HuH-7.5 (cell line): ENCODE data around the gene AMOT.
"Not testable (repeated sequence)": the region's sequence is repeated elsewhere in the genome, so short reads cannot be mapped to it uniquely, and the experiment has no call there.

Experiments
- DNase-seq: peaks from one replicate; pipeline ENCODE4 v3.0.0; 2011; ENCODE audit warnings: low spot score

The AMOT gene, protein sequence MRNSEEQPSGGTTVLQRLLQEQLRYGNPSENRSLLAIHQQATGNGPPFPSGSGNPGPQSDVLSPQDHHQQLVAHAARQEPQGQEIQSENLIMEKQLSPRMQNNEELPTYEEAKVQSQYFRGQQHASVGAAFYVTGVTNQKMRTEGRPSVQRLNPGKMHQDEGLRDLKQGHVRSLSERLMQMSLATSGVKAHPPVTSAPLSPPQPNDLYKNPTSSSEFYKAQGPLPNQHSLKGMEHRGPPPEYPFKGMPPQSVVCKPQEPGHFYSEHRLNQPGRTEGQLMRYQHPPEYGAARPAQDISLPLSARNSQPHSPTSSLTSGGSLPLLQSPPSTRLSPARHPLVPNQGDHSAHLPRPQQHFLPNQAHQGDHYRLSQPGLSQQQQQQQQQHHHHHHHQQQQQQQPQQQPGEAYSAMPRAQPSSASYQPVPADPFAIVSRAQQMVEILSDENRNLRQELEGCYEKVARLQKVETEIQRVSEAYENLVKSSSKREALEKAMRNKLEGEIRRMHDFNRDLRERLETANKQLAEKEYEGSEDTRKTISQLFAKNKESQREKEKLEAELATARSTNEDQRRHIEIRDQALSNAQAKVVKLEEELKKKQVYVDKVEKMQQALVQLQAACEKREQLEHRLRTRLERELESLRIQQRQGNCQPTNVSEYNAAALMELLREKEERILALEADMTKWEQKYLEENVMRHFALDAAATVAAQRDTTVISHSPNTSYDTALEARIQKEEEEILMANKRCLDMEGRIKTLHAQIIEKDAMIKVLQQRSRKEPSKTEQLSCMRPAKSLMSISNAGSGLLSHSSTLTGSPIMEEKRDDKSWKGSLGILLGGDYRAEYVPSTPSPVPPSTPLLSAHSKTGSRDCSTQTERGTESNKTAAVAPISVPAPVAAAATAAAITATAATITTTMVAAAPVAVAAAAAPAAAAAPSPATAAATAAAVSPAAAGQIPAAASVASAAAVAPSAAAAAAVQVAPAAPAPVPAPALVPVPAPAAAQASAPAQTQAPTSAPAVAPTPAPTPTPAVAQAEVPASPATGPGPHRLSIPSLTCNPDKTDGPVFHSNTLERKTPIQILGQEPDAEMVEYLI

DNA sequence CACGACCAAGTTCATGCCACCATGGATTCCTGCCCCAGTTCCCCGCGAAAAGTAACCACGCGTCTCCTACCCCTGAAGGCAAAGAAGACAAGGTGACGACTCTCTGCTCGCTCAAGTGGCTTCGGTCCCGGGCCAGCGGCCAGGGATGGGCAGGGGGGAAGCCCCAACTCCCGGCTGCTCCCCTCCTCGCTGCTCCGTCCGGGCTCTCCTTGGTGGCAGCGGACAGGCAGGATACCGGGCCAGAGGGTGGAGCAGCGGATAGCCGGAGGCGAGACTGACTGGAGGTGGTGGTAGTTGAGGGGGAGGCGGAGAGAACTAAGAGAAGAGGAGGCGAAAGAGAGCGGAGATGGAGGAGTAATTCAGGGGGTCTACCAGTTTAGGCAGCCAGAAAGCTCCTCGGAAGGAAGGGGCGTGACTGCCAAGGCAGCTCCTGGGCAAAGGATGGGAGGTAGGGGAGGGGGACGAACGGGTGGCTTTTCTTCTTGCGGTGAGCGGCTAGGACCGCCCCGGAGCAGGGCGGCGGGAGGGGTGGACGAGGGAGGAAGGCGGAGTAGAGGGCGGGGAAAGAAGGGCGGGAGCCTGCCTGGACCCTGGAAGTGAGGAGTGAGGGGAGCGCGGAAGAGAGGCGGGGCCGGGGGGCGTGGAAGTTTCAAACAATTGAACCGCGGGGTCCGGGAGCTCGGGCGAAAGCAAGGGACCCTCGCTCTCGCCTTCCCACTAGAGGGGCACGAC, at the start of gene AMOT:
TSS of gene AMOT (minus strand) at position 450 of the 732 bp plus-strand sequence. CDS start 17,705 bp downstream, outside the sequence.
- peak; percentile 43 for DNase-seq

DNA sequence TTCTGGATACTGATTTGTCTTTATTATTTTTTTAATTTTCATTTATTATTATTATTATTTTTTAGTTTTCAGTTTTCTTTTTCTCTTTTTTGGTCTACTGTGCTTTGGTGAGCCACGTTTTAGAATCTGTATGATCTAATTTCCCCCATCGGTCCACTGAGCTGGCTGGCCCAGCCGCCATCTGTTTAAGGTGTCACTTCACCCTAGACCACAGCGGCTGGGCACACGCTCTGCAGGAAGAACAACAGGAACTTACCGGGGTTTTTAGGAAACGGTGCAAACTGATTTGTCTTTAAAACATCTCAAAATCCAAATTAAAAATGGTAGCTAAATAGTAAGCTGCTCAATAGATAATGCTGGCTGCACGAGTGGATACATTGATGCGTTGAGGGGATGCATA, 48.8 kb upstream of the AMOT start:
- DNase-seq: no peak

DNA sequence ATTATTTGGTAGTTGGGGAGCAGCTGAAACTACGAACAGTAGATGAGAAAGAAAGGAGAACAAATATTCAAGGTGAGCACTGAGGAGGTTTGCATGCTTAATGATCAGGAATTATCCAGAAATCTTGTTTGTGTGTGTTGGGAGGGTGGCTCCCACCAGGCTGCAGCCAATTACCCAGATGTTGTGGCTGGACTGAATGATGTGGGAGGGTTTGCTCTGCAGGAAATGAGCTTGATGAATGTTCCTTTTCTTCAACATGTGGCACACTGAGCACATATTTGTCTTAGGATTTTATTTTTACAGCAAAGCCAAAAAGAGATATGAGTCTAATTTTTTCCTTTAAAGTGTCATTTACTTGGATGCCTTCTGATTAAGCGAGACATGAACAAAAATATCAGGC, 48.3 kb upstream of the AMOT start:
- DNase-seq: no peak

DNA sequence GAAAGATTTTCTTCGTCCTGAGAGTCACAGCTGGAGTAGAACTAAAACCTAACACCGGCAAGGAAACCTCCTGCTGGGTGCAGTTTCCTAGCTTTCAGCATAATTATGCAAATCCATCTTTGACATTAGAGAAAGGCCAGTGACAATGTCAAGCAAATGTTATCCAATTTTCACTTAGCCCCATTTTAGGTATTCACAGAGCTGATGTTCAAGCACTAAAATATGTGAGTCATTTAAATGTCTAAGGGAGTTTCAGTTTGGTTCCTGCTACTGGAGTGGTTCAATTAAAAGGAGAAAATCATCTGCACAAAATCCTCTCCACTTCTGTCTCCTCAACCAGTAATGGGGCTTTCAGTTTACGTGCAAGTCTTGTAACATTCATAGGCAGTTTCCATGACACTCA, 37.1 kb upstream of the AMOT start:
- DNase-seq: no peak

DNA sequence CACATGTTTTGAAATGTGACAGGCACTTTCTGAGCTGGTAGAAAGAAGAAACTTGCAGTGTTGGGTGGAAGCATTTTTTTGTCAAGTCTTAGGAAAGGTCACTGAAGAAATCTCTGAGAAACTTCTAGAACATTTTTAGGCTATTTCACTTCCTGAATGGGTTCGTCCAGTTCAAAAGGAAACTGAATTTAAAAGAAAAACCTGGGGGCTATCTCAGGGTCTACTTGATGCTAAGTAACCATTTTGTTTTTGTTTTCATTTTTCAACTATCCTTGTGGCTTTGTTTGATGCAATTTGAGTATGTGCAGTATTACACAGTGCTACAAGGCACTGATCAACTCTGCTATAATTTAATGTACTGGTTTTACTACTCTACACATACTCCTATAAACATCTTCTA, 34.0 kb upstream of the AMOT start:
- no peak for DNase-seq

DNA sequence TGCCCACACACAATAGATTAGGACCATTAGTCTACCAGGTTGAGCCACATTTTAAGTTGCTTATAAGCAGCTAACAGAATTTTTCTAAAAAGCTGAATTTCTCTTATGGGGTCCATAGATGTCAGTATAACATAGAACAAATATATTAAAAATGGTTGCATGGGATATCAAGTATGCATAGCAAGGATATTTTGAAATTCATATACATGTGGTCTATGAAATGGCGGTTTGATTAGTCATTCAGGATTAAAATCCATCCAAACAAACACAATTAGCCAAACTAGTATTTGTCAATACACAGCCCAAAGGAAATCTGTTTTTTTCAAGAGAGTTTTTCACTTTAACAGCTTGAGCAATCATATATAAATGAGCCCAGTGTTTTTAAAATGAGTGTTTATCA, 33.5 kb upstream of the AMOT start:
- no peak for DNase-seq

DNA sequence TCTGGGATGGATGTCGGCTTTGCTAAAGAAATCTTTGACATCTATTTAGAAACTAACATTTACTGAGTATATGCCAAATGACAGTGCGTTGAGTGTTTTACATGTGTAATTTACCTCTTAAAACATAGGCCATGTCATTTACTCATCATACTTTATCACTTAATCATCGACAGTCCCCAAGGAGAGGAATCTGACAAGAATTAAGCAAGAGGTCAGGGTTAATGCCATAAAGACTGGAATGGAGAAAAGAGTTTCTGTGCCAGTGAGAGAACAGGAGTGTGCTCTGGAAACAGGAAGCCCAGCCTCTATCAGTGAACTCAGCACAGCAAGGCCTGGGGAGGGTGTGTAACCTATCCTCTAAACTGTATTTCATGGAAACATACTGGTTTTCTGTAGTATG, 28.0 kb upstream of the AMOT start:
- DNase-seq: no peak

DNA sequence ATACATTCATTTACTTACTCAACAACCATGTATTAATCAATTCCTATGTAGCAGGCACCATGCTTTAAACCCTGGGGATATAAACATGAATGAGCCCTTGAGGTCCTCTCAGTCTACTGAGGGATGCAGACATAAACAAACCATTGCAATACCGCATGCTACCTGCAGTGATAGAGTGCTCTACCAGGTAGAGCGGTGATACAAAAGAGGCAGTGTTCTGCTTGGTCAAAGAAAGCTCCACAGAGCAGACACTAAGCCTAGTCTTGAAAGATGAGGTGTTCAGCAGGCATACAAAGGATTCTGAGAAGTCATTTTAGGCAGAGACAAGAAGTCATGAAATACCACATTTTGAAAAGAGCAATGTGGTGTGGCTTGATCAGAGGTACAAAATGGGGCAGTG, 26.9 kb upstream of the AMOT start:
- DNase-seq: no peak

DNA sequence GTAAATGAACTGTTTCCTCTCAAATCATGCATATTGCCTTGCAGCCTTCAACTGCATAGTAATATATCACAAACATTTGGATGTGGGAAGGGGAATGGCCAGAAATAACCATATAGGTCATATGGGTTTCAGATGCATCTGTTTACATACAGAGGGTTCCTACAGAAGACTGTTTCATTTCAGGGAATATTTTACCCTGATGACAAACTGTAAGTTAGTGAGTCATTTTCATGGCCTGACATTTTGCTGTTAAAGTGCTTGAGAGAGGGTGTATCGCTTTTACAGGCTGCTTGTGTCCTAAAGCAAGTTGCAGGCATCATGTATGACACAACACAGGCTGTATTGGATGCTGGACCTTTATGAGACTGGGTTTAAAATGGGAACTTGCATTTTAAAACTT, 25.5 kb upstream of the AMOT start:
- DNase-seq: no peak

DNA sequence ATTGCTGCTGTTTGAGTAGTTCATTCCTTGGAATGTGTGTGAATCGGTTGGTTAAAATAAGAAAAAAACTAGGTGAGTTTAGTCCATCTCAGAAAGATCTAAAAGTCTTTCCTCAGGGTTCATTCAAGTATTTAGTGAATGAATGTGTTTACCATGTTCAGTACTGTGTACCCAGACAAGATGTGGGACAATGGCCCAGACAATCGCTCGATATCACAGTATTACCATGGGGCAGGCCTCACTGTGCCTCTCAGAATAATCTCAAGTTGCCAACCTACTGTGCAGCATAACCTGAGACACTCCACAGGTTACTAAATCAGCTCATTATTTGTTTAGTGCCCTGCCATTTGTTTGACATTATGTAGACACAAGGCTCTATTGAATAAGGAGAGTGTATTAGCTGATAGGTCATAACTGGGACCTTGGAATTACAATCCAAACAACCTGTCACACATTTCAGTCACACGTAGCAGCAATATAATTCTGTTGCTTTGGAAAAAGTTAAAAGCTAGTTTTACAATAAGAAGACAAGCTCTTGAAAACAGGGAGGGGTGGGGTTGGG, 24.9 kb upstream of the AMOT start:
- no peak for DNase-seq

DNA sequence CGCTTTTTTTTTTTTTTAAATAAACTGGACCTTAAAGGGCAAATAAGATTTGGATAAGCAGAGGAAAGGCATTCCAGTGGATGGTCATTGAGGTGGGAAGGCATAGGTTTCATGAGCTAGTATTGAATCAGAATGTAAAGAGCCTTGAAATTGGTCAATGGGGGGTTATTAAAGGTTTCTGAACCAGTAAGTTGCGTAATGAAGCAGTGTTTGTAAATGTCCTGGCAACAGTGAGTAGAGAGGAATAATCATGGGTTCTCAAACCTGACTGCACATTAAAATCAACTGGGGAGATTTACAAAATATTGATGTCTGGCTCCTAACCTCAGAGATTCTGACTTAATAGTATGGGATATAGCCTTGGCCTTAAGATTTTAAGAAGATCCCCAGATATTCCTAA, 23.2 kb upstream of the AMOT start:
- no peak for DNase-seq

DNA sequence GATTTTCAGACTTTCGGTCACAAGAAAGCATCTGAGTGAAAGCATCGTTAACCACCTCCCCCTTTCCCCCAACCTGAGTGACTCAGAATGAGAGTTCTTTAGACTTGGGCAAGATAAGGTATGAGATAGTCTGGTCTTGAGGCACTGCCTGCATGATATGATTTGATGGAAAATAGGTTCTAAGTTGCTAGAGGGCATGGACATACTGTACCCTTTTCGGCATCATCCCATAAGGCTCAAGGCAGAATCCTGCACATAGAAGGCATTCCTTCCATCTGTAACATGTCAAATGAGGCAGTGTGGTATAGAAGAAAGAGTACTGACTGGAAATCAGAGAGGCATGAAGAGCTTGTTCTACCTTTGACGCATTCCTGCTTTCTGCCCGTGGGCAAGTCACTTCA, 16.8 kb upstream of the AMOT start:
- no peak for DNase-seq

DNA sequence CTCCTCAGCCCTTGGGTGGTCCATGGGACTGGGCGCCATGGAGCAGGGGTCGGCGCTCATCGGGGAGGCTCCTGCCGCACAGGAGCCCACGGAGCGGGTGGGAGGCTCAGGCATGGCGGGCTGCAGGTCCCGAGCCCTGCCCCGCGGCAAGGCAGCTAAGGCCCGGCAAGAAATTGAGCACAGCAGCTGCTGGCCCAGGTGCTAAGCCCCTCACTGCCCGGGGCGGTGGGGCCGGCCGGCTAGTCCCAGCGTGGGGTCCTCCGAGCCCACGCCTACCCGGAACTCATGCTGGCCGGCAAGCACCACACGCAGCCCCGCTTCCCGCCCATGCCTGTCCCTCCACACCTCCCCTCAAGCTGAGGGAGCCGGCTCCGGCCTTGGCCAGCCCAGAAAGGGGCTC, 14.3 kb upstream of the AMOT start:
- not testable (repeated sequence) for DNase-seq

DNA sequence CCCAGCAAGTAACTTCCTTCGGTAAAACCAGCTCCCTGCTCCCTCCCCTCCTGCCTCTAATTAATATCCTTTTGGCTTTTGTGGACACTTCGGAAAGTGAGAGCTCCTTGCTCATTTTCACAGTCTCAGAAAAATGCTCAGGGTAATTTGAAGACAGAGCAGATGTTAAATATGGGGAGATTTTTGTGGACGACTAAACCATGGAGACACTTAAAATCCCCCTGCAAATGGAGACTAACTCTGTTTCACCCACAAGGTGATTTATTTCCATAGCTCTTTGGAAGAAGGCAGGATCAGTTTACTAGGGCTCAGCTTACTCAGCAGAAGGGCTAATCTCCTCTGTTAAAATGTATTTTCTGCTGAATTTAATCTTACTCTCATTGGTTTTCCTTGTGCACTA, 12.2 kb upstream of the AMOT start:
- no peak for DNase-seq

DNA sequence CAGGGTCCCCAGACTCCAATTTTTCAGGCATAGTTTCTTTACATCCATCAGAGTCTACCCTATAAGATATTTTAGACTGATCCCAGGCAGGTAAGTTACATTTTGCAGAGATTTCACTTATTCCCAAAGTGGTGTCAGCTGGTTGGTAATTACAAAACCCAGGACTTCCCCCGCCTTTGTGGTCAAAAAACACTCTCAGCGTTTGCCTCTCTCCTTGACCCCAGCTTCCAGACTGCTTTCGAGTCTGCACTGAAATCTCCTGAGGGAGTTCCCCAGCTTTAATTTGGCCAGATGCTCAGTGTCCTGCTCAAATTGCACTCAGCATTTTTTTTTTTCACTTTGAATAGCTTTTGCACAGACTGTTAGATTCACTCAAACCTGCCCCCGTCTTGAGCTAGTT, 11.2 kb upstream of the AMOT start:
- no peak for DNase-seq

DNA sequence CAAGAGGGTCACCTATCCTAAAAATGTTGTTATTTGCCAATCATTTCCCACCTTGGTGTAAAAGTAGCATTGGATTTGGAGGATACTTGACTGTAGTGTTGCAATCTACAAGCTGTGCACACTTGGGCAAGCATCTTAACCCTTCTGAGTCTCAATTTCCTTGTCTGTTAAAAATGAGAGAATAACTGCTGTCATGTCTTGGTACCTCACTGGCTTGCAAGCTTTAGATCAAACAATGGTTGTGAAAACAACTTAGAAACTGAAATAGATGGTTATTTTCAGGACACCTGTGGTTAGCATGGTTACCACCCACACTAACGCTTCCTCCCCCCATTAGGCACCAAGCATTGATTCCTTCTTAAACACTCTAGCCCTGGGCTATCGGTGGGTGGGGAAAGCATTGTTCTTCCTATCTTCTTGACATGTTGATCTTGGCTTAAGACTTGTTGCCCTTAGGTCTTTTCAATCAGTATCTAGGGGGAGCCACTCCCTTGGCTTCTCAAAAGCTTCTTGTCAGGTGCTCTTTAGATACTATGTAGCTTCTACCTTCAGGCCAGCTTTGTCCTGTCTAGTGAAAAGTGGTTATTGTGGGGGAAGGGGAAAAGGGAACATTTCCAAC, 10.6 kb upstream of the AMOT start:
- no peak for DNase-seq

DNA sequence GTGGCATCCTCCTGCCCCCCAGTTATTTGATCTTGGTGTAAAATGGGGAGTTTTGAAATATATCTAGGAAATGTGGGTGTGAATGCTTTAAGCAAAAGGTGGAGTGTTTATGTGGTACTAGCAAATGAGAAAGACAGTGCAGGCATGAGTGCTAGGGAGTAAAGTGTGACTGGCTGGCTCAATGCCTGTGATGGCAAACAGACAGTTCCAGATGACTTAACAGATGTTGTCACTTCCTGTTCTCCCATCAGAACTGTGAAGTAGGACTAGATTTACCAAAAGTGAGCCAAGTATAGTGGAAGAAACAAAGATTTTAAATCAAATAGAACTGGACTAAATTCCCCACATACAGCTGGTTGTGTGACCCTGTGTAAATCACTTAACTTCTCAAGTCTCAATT, 8.4 kb upstream of the AMOT start:
- DNase-seq: no peak

DNA sequence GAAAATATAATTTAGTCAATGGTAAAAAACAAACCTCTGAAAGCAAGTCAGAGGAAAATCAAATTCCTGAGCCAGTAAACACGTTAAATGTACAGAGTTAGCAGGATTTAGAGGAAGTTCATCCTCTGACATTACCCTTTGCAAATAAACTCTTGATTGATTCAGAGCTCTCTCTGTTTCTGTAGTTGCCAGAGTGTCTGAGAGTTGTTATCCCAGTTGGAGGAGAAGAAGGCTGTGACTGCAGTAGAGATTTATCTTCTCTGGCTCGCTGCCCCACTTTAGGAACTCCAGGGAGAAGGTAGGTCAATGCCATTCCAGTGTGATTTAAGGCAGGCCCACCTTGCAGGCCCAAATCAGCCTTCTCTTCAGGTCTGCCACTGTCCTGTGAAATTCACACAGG, 6.2 kb upstream of the AMOT start:
- DNase-seq: no peak

DNA sequence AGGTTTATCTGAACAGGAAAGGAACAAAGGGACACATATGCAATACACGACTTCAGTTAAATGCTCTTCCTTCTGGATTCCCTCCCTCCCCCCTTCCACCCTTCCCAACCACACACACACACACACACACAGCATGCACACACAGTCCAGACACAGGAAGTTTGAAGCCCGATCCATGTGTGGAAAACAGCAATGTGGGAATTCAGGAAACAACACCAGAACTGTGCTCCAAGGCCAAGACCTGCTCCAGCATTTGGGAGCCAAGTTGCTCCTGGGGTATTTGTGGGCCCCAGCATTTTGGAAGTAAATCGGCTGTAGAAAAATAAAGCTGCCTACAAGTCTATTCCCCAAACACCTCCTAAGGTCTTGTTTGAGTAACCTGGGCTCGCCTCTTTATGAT, 5.6 kb upstream of the AMOT start:
- no peak for DNase-seq

DNA sequence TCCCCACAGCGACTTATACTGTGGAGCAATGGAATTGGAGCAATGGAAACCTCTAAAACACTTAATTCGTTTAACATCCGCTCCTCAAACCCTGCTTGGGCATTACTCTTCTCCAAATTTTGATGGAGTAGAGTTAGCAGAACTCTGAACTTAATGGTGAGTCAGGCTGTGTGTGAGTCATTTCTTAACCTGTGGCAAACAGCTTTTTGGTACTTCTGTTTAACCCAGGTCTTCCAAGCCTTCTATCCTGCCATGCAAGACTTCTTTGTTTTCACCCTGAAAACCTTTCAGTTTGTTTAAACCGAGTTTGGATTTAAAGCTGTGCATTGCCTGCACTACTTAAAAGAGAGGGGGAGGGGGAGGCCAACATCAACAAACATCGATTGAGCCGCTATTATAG, 3.6 kb upstream of the AMOT start:
- DNase-seq: no peak

DNA sequence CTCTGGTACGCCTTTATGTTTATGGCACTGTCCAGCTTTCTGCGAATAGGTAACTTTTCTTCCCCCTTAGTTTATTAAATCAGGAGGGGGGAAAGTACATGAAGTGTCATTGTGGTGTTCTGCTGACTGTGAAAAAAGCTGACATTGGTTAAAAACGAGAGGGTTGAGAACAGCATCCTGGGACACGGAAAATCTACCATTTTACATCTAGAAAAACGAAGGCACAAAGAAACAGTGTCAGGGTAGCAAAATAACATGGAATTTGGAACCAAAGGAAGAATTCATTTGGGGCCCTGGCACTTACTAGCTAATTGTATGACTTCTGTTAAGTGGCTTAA, 1.2 kb upstream of the AMOT start:
- no peak for DNase-seq
